Right lung (tissue), 5 donors: ENCODE measurements around the gene NLN. TPM values are rescaled to one million over a fixed set of nuclear protein-coding genes. Genes with fewer than 3 reads are reported as not detected.
"Not testable (repeated sequence)": the region's sequence is repeated elsewhere in the genome, so short reads cannot be mapped to it uniquely, and the experiment has no call there.

Experiments
- DNase-seq, 2 donors: peaks; one replicate each; pipeline ENCODE4 v3.0.0-alpha.2; 2013
- polyA plus RNA-seq, 5 donors: library from polyadenylated mRNA; unstranded; fragments of 120-200 nt; gene quantifications; one replicate each; pipeline versions ENCODE4 v1.2.1 to v1.2.3, GENCODE V29; 2013; ENCODE audit warnings: inconsistent platforms in 1 of 5, low replicate concordance in 1 of 5; ENCODE audit not compliant: insufficient read length in 5 of 5, insufficient read depth in 1 of 5

NLN gene
- polyA plus RNA-seq, 5 donors: 14.0 to 25.9 (median 23.1) TPM

DNA sequence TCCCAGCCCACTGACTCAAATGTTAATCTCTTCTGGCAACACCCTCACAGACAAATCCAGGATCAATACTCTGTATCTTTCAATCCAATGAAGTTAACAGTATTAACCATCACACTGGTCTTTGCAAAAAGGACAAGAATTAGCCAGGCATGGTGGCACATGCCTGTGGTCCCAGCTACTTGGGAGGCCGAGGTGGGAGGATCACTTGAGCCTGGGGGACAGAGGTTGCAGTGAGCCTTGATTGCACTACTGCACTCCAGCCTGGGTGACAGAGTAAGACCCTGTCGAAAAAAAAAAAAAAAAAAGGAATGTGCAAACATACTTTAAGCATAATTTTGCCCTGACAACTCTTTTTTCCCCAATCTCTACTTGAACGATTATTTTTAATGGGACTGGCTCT, 146.5 kb downstream of the NLN start:
- DNase-seq: no peak

DNA sequence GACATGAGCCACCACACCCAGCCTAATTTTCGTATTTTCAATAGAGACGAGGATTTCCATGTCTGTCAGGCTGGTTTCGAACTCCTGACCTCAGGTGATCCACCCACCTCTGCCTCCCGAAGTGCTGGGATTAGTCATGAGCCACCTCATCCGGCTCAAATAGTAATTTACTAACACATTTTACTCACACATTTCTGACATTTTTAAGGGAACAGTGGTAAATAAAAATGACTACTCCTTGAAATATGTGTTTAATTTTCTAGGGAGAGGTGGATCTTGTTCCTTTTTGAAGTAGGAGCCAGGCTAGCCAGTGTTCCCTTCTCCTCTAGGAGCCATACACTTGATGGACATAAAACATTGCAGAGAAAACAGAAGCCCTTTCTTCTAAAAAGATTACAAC, 149.2 kb downstream of the NLN start:
- DNase-seq: no peak

DNA sequence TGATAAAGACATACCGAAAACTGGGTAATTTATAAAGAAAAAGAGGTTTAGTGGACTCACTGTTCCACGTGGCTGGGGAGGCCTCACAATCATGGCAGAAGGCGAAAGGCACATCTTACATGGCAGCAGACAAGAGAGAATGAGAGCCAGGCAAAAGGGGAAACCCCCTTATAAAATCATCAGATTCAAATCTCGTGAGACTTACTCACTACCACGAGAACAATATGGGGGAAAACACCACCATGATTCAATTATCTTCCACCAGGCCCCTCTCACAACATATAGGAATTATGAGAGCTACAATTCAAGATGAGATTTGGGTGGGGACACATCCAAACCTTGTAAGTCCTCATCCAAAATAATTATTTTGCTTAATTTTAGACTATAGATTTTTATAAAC, 149.8 kb downstream of the NLN start:
- DNase-seq: not testable (repeated sequence)

DNA sequence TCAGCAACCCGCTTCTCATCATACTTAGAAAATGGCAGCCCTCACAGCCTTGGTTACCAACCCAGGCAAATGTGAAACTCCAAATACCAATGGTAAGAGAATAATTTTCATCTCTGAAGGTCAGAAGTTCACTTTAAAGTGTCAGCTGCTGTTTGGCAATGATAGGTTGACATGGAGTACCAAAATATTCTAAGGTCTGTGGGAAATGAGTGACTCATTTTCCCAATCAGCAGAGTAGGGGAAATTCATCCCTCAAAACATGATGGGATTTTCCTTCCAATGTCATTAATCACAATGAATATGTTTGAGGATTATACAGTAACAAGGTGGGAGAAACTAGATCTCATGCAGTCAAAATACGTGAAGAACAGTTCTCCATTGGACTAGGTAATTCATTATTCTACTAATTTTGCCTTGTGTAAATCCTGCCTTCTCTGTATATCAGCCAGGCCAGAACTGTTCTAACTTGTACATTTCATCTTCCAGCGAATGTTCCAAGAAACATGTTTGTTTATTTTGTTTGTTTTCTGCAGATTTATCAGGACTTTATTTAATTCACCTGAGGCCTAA, 151.3 kb downstream of the NLN start:
- DNase-seq: no peak

DNA sequence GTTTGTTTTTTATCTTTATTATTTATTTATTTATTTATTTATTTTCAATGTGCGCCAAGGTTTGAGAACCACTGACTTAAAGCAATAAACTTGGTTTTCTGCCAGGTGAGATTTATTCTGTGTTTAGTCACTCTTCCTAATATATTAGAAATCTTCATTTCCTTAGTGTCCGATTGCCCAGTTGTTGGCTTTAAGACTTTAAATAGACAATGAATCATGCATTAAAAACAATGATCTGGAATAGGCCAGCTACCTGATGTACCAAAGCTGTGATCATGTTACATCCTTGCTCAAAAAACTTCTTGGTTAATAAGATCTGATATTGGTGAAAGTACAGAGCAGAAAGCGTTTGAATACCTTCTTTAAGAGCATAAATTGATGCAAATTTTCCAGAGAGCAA, 152.2 kb downstream of the NLN start:
- DNase-seq: no peak

DNA sequence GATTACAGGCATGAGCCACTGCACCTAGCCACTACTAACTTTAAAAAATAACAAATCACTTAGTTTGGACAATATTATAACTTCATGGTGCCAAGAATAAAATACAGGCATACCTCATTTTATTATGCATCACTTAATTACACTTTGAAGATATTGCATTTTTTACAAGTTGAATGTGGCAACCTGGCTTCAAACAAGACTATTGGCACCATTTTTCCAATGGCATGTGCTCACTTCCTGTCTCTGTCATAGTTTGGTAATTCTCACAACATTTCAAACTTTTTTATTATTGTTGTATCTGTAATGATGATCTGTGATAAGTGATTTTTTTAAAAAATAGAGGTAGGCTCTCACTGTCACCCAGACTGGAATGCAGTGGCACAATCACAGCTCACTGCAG, 154.5 kb downstream of the NLN start:
- no peak for DNase-seq

DNA sequence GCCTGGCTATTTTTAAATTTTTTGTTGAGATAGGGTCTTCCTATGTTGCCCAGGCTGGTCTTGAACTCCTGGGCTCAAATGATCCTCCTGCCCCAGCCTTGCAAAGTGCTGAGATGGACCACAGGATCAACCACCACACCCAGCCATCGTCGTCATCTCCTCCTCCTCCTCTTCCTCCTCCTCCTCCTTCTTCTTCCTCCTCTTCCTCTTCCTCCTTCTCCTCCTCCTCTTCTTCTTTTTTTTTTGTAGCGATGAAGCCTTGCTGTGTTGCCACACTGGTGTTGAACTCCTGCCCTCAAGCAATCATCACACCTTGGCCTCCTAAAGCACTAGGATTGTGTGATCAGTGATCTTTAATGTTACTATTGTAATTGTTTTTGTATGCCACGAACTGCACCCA, 155.0 kb downstream of the NLN start:
- no peak for DNase-seq

Other genes with a start within 250 kb of the NLN start
- 10 to 100 TPM in 4 of 5 donors, 1 to 10 TPM in 1; 7.3 to 24.4 (median 13.5) TPM for gene ADAMTS6, start 240.3 kb upstream of the NLN start, polyA plus RNA-seq
- 10 to 100 TPM; 32.3 to 96.8 (median 55.9) TPM for gene CENPK, start 159.0 kb upstream of the NLN start, polyA plus RNA-seq
- gene PPWD1, start 158.9 kb upstream of the NLN start, polyA plus RNA-seq: 100 to 1,000 TPM in 4 of 5 donors, 10 to 100 TPM in 1; 80.8 to 132 (median 119) TPM
- 10 to 100 TPM; 16.7 to 31.5 (median 26.7) TPM for gene TRIM23, start 97.9 kb upstream of the NLN start, polyA plus RNA-seq
- gene SHLD3, start 97.2 kb upstream of the NLN start, polyA plus RNA-seq: 1 to 10 TPM; 4.1 to 6.2 (median 4.9) TPM
- 10 to 100 TPM; 27.2 to 39.2 (median 36.6) TPM for gene TRAPPC13, start 97.2 kb upstream of the NLN start, polyA plus RNA-seq
- 1 to 10 TPM; 5.0 to 9.8 (median 9.1) TPM for gene SGTB, start 96 bp upstream of the NLN start, polyA plus RNA-seq
- 10 to 100 TPM; 57.3 to 85.2 (median 80.2) TPM for gene ERBIN, start 204.4 kb downstream of the NLN start, polyA plus RNA-seq